ENCODE results near the gene RAB4A. TPM values are rescaled to one million over a fixed set of nuclear protein-coding genes. Genes with fewer than 3 reads are reported as not detected.
A peak's percentile ranks its signal among the peaks of the same experiment; 100 is the strongest.
"Not testable (repeated sequence)": the region's sequence is repeated elsewhere in the genome, so short reads cannot be mapped to it uniquely, and the experiment has no call there.

RAB4A gene
- total RNA-seq, 1 donor from 2014 or later, result 121 TPM

- ATAC-seq, result no peak
- DNase-seq, result no peak
- intact Hi-C loops (cut with micrococcal nuclease), result no loop called here
These were observed 15.3 kb downstream of the RAB4A start for GRCh38 chr1:229286099-229286766.

- DNase-seq, result no peak
- ATAC-seq, result no peak
- intact Hi-C loops (cut with micrococcal nuclease), result no loop called here
These were observed 16.4 kb downstream of the RAB4A start for GRCh38 chr1:229287267-229287666.

GRCh38 chr1:229288516-229288915 is 17.6 kb downstream of the RAB4A start:
- ATAC-seq (no peak), DNase-seq (no peak)
- intact Hi-C loops (cut with micrococcal nuclease), result no loop called here

- DNase-seq; ATAC-seq; intact Hi-C loops (cut with micrococcal nuclease): not testable (repeated sequence)
These were observed 20.8 kb downstream of the RAB4A start for GRCh38 chr1:229291686-229292085.

- intact Hi-C loops (cut with micrococcal nuclease), result no loop called here
- ATAC-seq (no peak), DNase-seq (no peak)
These were observed 22.8 kb downstream of the RAB4A start for GRCh38 chr1:229293528-229294204.

GRCh38 chr1:229295745-229296144 is 24.8 kb downstream of the RAB4A start:
- ATAC-seq (peak; percentile 51), DNase-seq (peak; percentile 48)
- intact Hi-C loops (cut with micrococcal nuclease), result no loop called here

- DNase-seq (peak; percentile 42), ATAC-seq (peak; percentile 90)
- intact Hi-C loops (cut with micrococcal nuclease), result no loop called here
These were observed 25.6 kb downstream of the RAB4A start for GRCh38 chr1:229296541-229296941.

GRCh38 chr1:229297746-229298145 is 26.8 kb downstream of the RAB4A start:
- no peak for DNase-seq
- no peak for ATAC-seq
- intact Hi-C loops (cut with micrococcal nuclease), result no loop called here

- no peak for DNase-seq
- no peak for ATAC-seq
- intact Hi-C loops (cut with micrococcal nuclease), result no loop called here
These were observed 27.5 kb downstream of the RAB4A start for GRCh38 chr1:229298420-229298819.

- ATAC-seq (no peak), DNase-seq (no peak)
- intact Hi-C loops (cut with micrococcal nuclease), result no loop called here
These were observed 28.1 kb downstream of the RAB4A start for GRCh38 chr1:229298887-229299503.

- intact Hi-C loops (cut with micrococcal nuclease), result no loop called here
- DNase-seq, result no peak
- ATAC-seq, result no peak
These were observed 29.3 kb downstream of the RAB4A start for GRCh38 chr1:229300099-229300757.

GRCh38 chr1:229302740-229303139 is 31.8 kb downstream of the RAB4A start:
- ATAC-seq (no peak), DNase-seq (no peak)
- intact Hi-C loops (cut with micrococcal nuclease), result no loop called here

GRCh38 chr1:229303855-229304254 is 32.9 kb downstream of the RAB4A start:
- intact Hi-C loops (cut with micrococcal nuclease), result no loop called here
- ATAC-seq (no peak), DNase-seq (no peak)

GRCh38 chr1:229305392-229305791 is 34.5 kb downstream of the RAB4A start:
- DNase-seq, result no peak
- intact Hi-C loops (cut with micrococcal nuclease), result no loop called here
- no peak for ATAC-seq

- peak; percentile 35 for ATAC-seq
- intact Hi-C loops (cut with micrococcal nuclease), result no loop called here
- DNase-seq, result no peak
These were observed 38.2 kb downstream of the RAB4A start for GRCh38 chr1:229309074-229309473.

- peak; percentile 74 for ATAC-seq
- peak; percentile 34 for DNase-seq
- intact Hi-C loops (cut with micrococcal nuclease), result no loop called here
These were observed 38.8 kb downstream of the RAB4A start for GRCh38 chr1:229309684-229310083.

- intact Hi-C loops (cut with micrococcal nuclease), result no loop called here
- peak; percentile 47 for ATAC-seq
- DNase-seq, result no peak
These were observed 39.9 kb downstream of the RAB4A start for GRCh38 chr1:229310833-229311232.

- DNase-seq (no peak), ATAC-seq (no peak)
- intact Hi-C loops (cut with micrococcal nuclease), result no loop called here
These were observed 45.3 kb downstream of the RAB4A start for GRCh38 chr1:229316166-229316565.

GRCh38 chr1:229318056-229318455 is 47.1 kb downstream of the RAB4A start:
- no peak for ATAC-seq
- DNase-seq, result no peak

GRCh38 chr1:229319487-229319886 is 48.6 kb downstream of the RAB4A start:
- DNase-seq (no peak), ATAC-seq (no peak)
- intact Hi-C loops (cut with micrococcal nuclease), result no loop called here

More at GRCh38 chr1:229318056-229318455, 47.1 kb downstream of the RAB4A start:
- intact Hi-C loops (cut with micrococcal nuclease), result no loop called here
